HepG2 (cell line): Measurements from ENCODE around the gene RASA2. TPM values are rescaled to one million over a fixed set of nuclear protein-coding genes. Genes with fewer than 3 reads are reported as not detected.
A peak's percentile ranks its signal among the peaks of the same experiment; 100 is the strongest.
"Not testable (repeated sequence)": the region's sequence is repeated elsewhere in the genome, so short reads cannot be mapped to it uniquely, and the experiment has no call there.

Experiments used
- ATAC-seq: fragments of 200-7000 bp; cut with Tn5 transposase; 3 replicates; pipeline ENCODE4 v1.9.1; 2020; ENCODE audit warnings: mild to moderate bottlenecking, moderate library complexity
- BruUV-seq: library from RNA; stranded (reverse); fragments of 400-500 nt; replicated peaks from 2 replicates; lab custom pipeline; 2021; lab: Mats Ljungman, UMichigan
- CTCF ChIA-PET: fragments of 300-600 bp; formaldehyde crosslinking; extraction: SDS; loops from one replicate; lab custom pipeline; 2021; ENCODE audit warnings: low total read pairs, inconsistent platforms, low intra/inter-chr PET ratio; lab: Yijun Ruan, JAX
- POLR2A ChIA-PET: fragments of 350-600 bp; sonication (Branson Sonifier 250); formaldehyde crosslinking; loops from one replicate; lab custom pipeline; 2020; ENCODE audit warnings: antibody characterized with exemption, inconsistent platforms; lab: Yijun Ruan, JAX
- DNase-seq: peaks from one replicate; pipeline ENCODE4 v3.0.0-alpha.2; 2015; ENCODE audit warnings: low spot score
- FAIRE-seq: peaks from 3 replicates; lab custom pipeline; 2011; peaks lifted over from hg19 to GRCh38; lab: Jason Lieb, UNC
- H2AFZ ChIP-seq: one replicate; pipeline ENCODE4 v1.6.1; 2011; ENCODE audit warnings: low read length, inconsistent platforms
- H3K27ac ChIP-seq: fragments of 300-600 bp; 3 replicates; pipeline ENCODE4 v1.8.0; 2011; ENCODE audit warnings: mixed run types, mild to moderate bottlenecking, mixed read lengths, low read length, inconsistent platforms; ENCODE audit not compliant: insufficient read depth; ENCODE audit errors: extremely low read length
- H3K27me3 ChIP-seq, 2 experiments: fragments of 200-600 bp in 1 of 2; 2 replicates in 1 of 2; 3 replicates in 1 of 2; pipeline versions ENCODE4 v1.6.0 to v1.8.0; 2011; ENCODE audit warnings: low read length in 2 of 2, mild to moderate bottlenecking in 2 of 2, moderate library complexity in 2 of 2, inconsistent platforms in 1 of 2; ENCODE audit not compliant: insufficient read depth in 2 of 2, control insufficient read depth in 1 of 2
- H3K36me3 ChIP-seq, 2 experiments: fragments of 200-600 bp in 1 of 2; replicated peaks in 1 of 2; 2 replicates in 1 of 2; 3 replicates in 1 of 2; pipeline versions ENCODE4 v1.5.1 to v1.8.0; 2011; ENCODE audit warnings: low read length in 2 of 2, inconsistent platforms in 1 of 2; ENCODE audit not compliant: insufficient read depth in 2 of 2, control insufficient read depth in 1 of 2
- H3K4me1 ChIP-seq: 2 replicates; pipeline ENCODE4 v1.5.1; 2012; ENCODE audit warnings: low read length, inconsistent platforms; ENCODE audit not compliant: insufficient read depth
- H3K4me2 ChIP-seq: 2 replicates; pipeline ENCODE4 v1.6.0; 2011; ENCODE audit warnings: low read depth, low read length, inconsistent platforms
- H3K4me3 ChIP-seq, 3 experiments: fragments of 200-600 bp in 1 of 3; sonication (generic), shearing (Covaris generic) in 1 of 3; replicated peaks in 1 of 3; 2 replicates each; pipeline ENCODE4 v1.5.1; 2011 to 2016; ENCODE audit warnings: low read length in 3 of 3, inconsistent platforms in 2 of 3, low read depth in 2 of 3, mild to moderate bottlenecking in 2 of 3, control low read depth in 1 of 3, mixed read lengths in 1 of 3; ENCODE audit not compliant: insufficient read depth in 1 of 3
- H3K79me2 ChIP-seq: one replicate; pipeline ENCODE4 v1.6.1; 2011; ENCODE audit warnings: low read length, inconsistent platforms; ENCODE audit not compliant: insufficient read depth
- H3K9ac ChIP-seq: 2 replicates; pipeline ENCODE4 v1.6.0; 2011; ENCODE audit warnings: mild to moderate bottlenecking, low read depth, low read length, inconsistent platforms; ENCODE audit not compliant: insufficient read depth
- H3K9me3 ChIP-seq: 2 replicates; pipeline ENCODE4 v1.5.1; 2012; ENCODE audit warnings: mild to moderate bottlenecking, low read length
- H4K20me1 ChIP-seq: 2 replicates; pipeline ENCODE4 v1.6.0; 2011; ENCODE audit warnings: inconsistent platforms, mild to moderate bottlenecking, low read length, moderate library complexity; ENCODE audit not compliant: insufficient read depth
- TERF1 ChIP-seq: sonication (generic); formaldehyde crosslinking; IDR thresholded peaks from 2 replicates; pipeline ENCODE4 v1.8.0; 2022; ENCODE audit warnings: mild to moderate bottlenecking, missing genetic modification reagents, moderate library complexity
- U2AF1 ChIP-seq: fragments of 200-400 bp; formaldehyde crosslinking; optimal IDR thresholded peaks from 2 replicates; pipeline ENCODE3; 2017; ENCODE audit warnings: mild to moderate bottlenecking, low read depth, low read length
- ZBTB44 ChIP-seq: sonication (generic); formaldehyde crosslinking; IDR thresholded peaks from 2 replicates; pipeline ENCODE4 v1.4.0; 2020; ENCODE audit warnings: missing genetic modification reagents
- WGBS: methylation state at CpG from one replicate; pipeline ENCODE4 v1.1.6; 2017; ENCODE audit warnings: low lambda C conversion rate; 5-methylcytosine and 5-hydroxymethylcytosine counted together
- in situ Hi-C: cut with HindIII; loops from 2 replicates; pipeline ENCODE4 v1.10.0; 2017; ENCODE audit warnings: low pct_unique_long_range_greater_than_20kb; ENCODE audit not compliant: extremely low pct_ligation_motif_present
- intact Hi-C: fragments of 100-400 bp; cut with micrococcal nuclease; formaldehyde crosslinking; loops from one replicate; pipeline ENCODE4 v1.10.0; 2022; ENCODE audit not compliant: unreplicated experiment
- polyA plus RNA-seq, 8 experiments: library from polyadenylated mRNA; depleted of rRNA in 3 of 8; stranded (reverse) in 7 of 8; unstranded in 1 of 8; fragments of >200 nt; fragmentation: Illumina TruSeq in 4 of 8; extraction: Trizol in 4 of 8; gene quantifications; 2 replicates each; pipeline versions ENCODE4 v1.2.1 to v1.2.3, GENCODE V29; 2011 to 2016; ENCODE audit warnings: low read depth in 4 of 8, missing spikeins in 1 of 8, mixed read lengths in 1 of 8; ENCODE audit not compliant: insufficient read depth in 1 of 8
- total RNA-seq, 5 experiments: library from RNA; depleted of rRNA; stranded (reverse); fragments of >200 nt; fragmentation: Illumina TruSeq; extraction: Trizol; gene quantifications; 2 replicates each; pipeline ENCODE4 v1.2.3, GENCODE V29; 2016; ENCODE audit warnings: low read depth in 1 of 5

The RASA2 gene
- total and polyA plus RNA-seq, 2 of the 13 experiments (the other 11 are each of a cell fraction or from before 2014, with no cell fraction given), result 5.4 to 8.5 TPM

GRCh38 chr3:141625506-141625905 lies 138.7 kb downstream of the RASA2 start:
- Histone ChIP-seq H3K4me2 (no peak overlapping the region), H3K9me3 (peaks cover 8% of the 10 kb centered on the region; the same call in 1 of the 2 replicates), H3K4me1 (no peaks in the 10 kb centered on the region), H3K4me3 (no peak overlapping the region), H3K27me3 (peaks cover 0 to 2% of the 10 kb centered on the region in 2 experiments; a peak in 1 of 5 replicates), H3K27ac (no peak overlapping the region), H4K20me1 (no peaks in the 10 kb centered on the region), H3K9ac (no peak overlapping the region), H3K36me3 (no peaks in the 10 kb centered on the region), H3K79me2 (no peaks in the 10 kb centered on the region), H2AFZ (no peak overlapping the region)
- no peak for TF ChIP-seq TERF1 (CRISPR knock-in tag)
- no peak for TF ChIP-seq ZBTB44 (CRISPR knock-in tag)
- TF ChIP-seq U2AF1, result no peak
- DNase-seq (no peak), FAIRE-seq (no peak), ATAC-seq (peak; percentile 48)
- BruUV-seq, result no TSS peak
- in situ Hi-C loops (no loop called here), intact Hi-C loops (no loop called here)
- 3% methylated on average over 3 of the region's 5 CpGs for WGBS
- POLR2A ChIA-PET, result no interaction called here
- CTCF ChIA-PET, result no interaction called here

GRCh38 chr3:141628334-141628733 lies 141.5 kb downstream of the RASA2 start:
- CTCF ChIA-PET, intact Hi-C loops, H4K20me1 ChIP-seq, H3K9me3 ChIP-seq, BruUV-seq, H2AFZ ChIP-seq, H3K4me2 ChIP-seq, H3K36me3 ChIP-seq, H3K27me3 ChIP-seq, in situ Hi-C loops, H3K79me2 ChIP-seq, H3K4me3 ChIP-seq, POLR2A ChIA-PET, ATAC-seq, H3K27ac ChIP-seq, H3K9ac ChIP-seq, FAIRE-seq, H3K4me1 ChIP-seq, DNase-seq: not testable (repeated sequence)
- 22% methylated on average over 5 of the region's 6 CpGs for WGBS

GRCh38 chr3:141628868-141629441 lies 142.1 kb downstream of the RASA2 start:
- CTCF ChIA-PET, FAIRE-seq, H3K4me2 ChIP-seq, ATAC-seq, H3K9ac ChIP-seq, BruUV-seq, H3K4me1 ChIP-seq, H3K36me3 ChIP-seq, H4K20me1 ChIP-seq, H3K27ac ChIP-seq, H3K79me2 ChIP-seq, in situ Hi-C loops, H3K4me3 ChIP-seq, H3K27me3 ChIP-seq, H2AFZ ChIP-seq, intact Hi-C loops, DNase-seq, POLR2A ChIA-PET, H3K9me3 ChIP-seq: not testable (repeated sequence)
- WGBS, result 50% methylated on average over 7 of the region's 7 CpGs
